ENCODE results near the gene C9orf50. TPM values are rescaled to one million over a fixed set of nuclear protein-coding genes. Genes with fewer than 3 reads are reported as not detected.

Gene C9orf50
- total and polyA plus RNA-seq, 2 experiments from 2014 or later, result not detected

DNA sequence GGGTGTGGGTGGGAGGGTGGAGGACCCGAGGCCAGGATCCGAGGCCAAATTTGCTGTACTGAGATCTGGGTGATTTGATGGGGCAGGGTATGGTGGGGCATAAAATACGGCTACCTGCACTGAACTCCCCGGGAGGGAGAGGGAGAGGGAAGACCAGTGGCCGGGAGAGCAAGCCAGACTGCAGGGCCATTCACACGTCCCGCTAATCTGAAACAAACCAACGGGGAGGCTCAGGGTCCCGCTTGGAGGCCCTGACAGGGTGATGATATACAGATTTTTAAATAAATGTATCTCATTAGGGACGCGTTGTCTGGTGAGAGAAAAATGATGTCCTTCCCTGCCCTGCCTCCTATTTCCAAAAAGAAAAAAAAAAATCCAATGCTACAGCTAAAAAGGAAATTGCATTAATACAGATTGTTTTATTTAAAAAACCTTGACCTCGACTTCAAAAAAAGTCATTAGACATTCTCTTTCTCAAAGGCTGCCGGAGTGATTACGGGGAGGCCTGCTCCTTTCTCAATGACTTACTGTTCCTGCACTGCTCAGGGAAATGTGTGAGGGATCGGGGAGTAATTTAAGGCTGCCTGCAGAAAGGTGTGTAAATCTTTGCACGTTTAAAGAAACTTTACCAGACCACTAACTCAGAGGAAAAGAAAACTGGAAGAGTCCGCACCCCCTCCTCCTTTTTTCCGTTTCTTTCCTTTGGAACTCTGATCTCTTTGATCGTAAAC lies 33.1 kb upstream of the C9orf50 start:
- peak; percentile 41; the same call in 2 of the 3 replicates for ATAC-seq
- TF ChIP-seq ZNF114 (CRISPR knock-in tag; IDR thresholded peaks at IDR 0.05), result no peak
- TF ChIP-seq ZNF331 (CRISPR knock-in tag; IDR thresholded peaks at IDR 0.05; ENCODE audit: low read depth), result no peak
- TF ChIP-seq, protein P1, sequence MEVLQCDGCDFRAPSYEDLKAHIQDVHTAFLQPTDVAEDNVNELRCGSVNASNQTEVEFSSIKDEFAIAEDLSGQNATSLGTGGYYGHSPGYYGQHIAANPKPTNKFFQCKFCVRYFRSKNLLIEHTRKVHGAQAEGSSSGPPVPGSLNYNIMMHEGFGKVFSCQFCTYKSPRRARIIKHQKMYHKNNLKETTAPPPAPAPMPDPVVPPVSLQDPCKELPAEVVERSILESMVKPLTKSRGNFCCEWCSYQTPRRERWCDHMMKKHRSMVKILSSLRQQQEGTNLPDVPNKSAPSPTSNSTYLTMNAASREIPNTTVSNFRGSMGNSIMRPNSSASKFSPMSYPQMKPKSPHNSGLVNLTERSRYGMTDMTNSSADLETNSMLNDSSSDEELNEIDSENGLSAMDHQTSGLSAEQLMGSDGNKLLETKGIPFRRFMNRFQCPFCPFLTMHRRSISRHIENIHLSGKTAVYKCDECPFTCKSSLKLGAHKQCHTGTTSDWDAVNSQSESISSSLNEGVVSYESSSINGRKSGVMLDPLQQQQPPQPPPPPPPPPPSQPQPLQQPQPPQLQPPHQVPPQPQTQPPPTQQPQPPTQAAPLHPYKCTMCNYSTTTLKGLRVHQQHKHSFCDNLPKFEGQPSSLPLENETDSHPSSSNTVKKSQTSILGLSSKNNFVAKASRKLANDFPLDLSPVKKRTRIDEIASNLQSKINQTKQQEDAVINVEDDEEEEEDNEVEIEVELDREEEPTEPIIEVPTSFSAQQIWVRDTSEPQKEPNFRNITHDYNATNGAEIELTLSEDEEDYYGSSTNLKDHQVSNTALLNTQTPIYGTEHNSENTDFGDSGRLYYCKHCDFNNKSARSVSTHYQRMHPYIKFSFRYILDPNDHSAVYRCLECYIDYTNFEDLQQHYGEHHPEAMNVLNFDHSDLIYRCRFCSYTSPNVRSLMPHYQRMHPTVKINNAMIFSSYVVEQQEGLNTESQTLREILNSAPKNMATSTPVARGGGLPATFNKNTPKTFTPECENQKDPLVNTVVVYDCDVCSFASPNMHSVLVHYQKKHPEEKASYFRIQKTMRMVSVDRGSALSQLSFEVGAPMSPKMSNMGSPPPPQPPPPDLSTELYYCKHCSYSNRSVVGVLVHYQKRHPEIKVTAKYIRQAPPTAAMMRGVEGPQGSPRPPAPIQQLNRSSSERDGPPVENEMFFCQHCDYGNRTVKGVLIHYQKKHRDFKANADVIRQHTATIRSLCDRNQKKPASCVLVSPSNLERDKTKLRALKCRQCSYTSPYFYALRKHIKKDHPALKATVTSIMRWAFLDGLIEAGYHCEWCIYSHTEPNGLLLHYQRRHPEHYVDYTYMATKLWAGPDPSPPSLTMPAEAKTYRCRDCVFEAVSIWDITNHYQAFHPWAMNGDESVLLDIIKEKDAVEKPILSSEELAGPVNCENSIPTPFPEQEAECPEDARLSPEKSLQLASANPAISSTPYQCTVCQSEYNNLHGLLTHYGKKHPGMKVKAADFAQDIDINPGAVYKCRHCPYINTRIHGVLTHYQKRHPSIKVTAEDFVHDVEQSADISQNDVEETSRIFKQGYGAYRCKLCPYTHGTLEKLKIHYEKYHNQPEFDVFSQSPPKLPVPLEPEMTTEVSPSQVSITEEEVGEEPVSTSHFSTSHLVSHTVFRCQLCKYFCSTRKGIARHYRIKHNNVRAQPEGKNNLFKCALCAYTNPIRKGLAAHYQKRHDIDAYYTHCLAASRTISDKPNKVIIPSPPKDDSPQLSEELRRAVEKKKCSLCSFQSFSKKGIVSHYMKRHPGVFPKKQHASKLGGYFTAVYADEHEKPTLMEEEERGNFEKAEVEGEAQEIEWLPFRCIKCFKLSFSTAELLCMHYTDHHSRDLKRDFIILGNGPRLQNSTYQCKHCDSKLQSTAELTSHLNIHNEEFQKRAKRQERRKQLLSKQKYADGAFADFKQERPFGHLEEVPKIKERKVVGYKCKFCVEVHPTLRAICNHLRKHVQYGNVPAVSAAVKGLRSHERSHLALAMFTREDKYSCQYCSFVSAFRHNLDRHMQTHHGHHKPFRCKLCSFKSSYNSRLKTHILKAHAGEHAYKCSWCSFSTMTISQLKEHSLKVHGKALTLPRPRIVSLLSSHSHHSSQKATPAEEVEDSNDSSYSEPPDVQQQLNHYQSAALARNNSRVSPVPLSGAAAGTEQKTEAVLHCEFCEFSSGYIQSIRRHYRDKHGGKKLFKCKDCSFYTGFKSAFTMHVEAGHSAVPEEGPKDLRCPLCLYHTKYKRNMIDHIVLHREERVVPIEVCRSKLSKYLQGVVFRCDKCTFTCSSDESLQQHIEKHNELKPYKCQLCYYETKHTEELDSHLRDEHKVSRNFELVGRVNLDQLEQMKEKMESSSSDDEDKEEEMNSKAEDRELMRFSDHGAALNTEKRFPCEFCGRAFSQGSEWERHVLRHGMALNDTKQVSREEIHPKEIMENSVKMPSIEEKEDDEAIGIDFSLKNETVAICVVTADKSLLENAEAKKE (CRISPR knock-in tag; IDR thresholded peaks at IDR 0.05), result no peak
- TF ChIP-seq EZH2 (IDR thresholded peaks at IDR 0.05; ENCODE audit: low read depth, unreplicated experiment), result no peak
- no peak for TF ChIP-seq POLR2AphosphoS5 (IDR thresholded peaks at IDR 0.05; ENCODE audit: low read depth)
- TF ChIP-seq NANOG (IDR thresholded peaks at IDR 0.05; ENCODE audit: borderline replicate concordance), result no peak
- TF ChIP-seq, protein P2, sequence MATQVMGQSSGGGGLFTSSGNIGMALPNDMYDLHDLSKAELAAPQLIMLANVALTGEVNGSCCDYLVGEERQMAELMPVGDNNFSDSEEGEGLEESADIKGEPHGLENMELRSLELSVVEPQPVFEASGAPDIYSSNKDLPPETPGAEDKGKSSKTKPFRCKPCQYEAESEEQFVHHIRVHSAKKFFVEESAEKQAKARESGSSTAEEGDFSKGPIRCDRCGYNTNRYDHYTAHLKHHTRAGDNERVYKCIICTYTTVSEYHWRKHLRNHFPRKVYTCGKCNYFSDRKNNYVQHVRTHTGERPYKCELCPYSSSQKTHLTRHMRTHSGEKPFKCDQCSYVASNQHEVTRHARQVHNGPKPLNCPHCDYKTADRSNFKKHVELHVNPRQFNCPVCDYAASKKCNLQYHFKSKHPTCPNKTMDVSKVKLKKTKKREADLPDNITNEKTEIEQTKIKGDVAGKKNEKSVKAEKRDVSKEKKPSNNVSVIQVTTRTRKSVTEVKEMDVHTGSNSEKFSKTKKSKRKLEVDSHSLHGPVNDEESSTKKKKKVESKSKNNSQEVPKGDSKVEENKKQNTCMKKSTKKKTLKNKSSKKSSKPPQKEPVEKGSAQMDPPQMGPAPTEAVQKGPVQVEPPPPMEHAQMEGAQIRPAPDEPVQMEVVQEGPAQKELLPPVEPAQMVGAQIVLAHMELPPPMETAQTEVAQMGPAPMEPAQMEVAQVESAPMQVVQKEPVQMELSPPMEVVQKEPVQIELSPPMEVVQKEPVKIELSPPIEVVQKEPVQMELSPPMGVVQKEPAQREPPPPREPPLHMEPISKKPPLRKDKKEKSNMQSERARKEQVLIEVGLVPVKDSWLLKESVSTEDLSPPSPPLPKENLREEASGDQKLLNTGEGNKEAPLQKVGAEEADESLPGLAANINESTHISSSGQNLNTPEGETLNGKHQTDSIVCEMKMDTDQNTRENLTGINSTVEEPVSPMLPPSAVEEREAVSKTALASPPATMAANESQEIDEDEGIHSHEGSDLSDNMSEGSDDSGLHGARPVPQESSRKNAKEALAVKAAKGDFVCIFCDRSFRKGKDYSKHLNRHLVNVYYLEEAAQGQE (IDR thresholded peaks at IDR 0.05; ENCODE audit: unreplicated experiment), result no peak
- TF ChIP-seq, protein P3, sequence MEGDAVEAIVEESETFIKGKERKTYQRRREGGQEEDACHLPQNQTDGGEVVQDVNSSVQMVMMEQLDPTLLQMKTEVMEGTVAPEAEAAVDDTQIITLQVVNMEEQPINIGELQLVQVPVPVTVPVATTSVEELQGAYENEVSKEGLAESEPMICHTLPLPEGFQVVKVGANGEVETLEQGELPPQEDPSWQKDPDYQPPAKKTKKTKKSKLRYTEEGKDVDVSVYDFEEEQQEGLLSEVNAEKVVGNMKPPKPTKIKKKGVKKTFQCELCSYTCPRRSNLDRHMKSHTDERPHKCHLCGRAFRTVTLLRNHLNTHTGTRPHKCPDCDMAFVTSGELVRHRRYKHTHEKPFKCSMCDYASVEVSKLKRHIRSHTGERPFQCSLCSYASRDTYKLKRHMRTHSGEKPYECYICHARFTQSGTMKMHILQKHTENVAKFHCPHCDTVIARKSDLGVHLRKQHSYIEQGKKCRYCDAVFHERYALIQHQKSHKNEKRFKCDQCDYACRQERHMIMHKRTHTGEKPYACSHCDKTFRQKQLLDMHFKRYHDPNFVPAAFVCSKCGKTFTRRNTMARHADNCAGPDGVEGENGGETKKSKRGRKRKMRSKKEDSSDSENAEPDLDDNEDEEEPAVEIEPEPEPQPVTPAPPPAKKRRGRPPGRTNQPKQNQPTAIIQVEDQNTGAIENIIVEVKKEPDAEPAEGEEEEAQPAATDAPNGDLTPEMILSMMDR (conservative IDR thresholded peaks at IDR 0.05; ENCODE audit: low read depth in 2 of 2), result no peak
- no peak for TF ChIP-seq JUNB (IDR thresholded peaks at IDR 0.05; ENCODE audit: unreplicated experiment)
- TF ChIP-seq, protein P4, sequence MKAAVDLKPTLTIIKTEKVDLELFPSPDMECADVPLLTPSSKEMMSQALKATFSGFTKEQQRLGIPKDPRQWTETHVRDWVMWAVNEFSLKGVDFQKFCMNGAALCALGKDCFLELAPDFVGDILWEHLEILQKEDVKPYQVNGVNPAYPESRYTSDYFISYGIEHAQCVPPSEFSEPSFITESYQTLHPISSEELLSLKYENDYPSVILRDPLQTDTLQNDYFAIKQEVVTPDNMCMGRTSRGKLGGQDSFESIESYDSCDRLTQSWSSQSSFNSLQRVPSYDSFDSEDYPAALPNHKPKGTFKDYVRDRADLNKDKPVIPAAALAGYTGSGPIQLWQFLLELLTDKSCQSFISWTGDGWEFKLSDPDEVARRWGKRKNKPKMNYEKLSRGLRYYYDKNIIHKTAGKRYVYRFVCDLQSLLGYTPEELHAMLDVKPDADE (IDR thresholded peaks at IDR 0.05), result no peak
- no peak for TF ChIP-seq STAT1 (IDR thresholded peaks at IDR 0.05; ENCODE audit: unreplicated experiment)
- TF ChIP-seq EZH2phosphoT487 (IDR thresholded peaks at IDR 0.05; ENCODE audit: unreplicated experiment), result no peak
- TF ChIP-seq CREB1 (CRISPR knock-in tag; IDR thresholded peaks at IDR 0.05; ENCODE audit: low read depth), result no peak
- DNase-seq (ENCODE audit: low spot score), result no peak
- Histone ChIP-seq H3K4me2 (no peak overlapping the region), H2AFZ (0 out of 2 replicates have a peak overlapping the region, but pooled peaks have one; percentile 43), H3K36me3 (ENCODE audit: insufficient read depth) (no peaks in the 10 kb centered on the region), H3K27ac (ENCODE audit: low read depth) (no peak overlapping the region), H3K27me3 (ENCODE audit: insufficient read depth) (no peaks in the 10 kb centered on the region), H3K4me3 (no peak overlapping the region), H4K20me1 (replicated peaks; ENCODE audit: insufficient read depth) (no peaks in the 10 kb centered on the region), H3K4me1 (ENCODE audit: insufficient read depth) (no peaks in the 10 kb centered on the region; the same call in 1 of the 2 replicates), H3K9me2 (ENCODE audit: insufficient read depth) (no peaks in the 10 kb centered on the region), H3K79me2 (replicated peaks; ENCODE audit: insufficient read depth) (no peaks in the 10 kb centered on the region), H3F3A (replicated peaks; ENCODE audit: low read depth) (no peaks in the 10 kb centered on the region)
- H3K4me3 Mint-ChIP-seq, result no peak overlapping the region
- H3K9me3 Mint-ChIP-seq, result no peaks in the 10 kb centered on the region
- no peaks in the 10 kb centered on the region for H3K4me1 Mint-ChIP-seq
- no peaks in the 10 kb centered on the region for H3K36me3 Mint-ChIP-seq (ENCODE audit: low read depth)
- peaks cover 8% of the 10 kb centered on the region for H3K27me3 Mint-ChIP-seq (ENCODE audit: insufficient read depth, low read depth, poor library complexity)
- no peak overlapping the region for H3K27ac Mint-ChIP-seq

Data from GM23338 (cell line).